GM12878 (cell line): ENCODE measurements around the gene CINP.

Experiments
- BRCA1 ChIP-seq: IDR thresholded peaks from 2 replicates; pipeline ENCODE4 v1.6.1; 2011; ENCODE audit warnings: low read depth, low read length, improper control_type of control experiment
- CTCF ChIP-seq, 3 experiments: IDR thresholded peaks in 2 of 3; conservative IDR thresholded peaks in 1 of 3; 2 replicates each; pipeline ENCODE4 v1.5.1; 2011; ENCODE audit warnings: low read depth in 3 of 3, low read length in 3 of 3, mild to moderate bottlenecking in 3 of 3, control low read depth in 2 of 3, moderate library complexity in 2 of 3, inconsistent platforms in 1 of 3, mixed read lengths in 1 of 3; ENCODE audit not compliant: control insufficient read depth in 2 of 3, insufficient read depth in 1 of 3; ENCODE audit errors: extremely low read depth in 1 of 3
- FOXM1 ChIP-seq: IDR thresholded peaks from 2 replicates; pipeline ENCODE4 v1.6.1; 2012; ENCODE audit warnings: low read depth, mild to moderate bottlenecking, inconsistent platforms, low read length, moderate library complexity
- GABPA ChIP-seq: IDR thresholded peaks from 2 replicates; pipeline ENCODE4 v1.6.1; 2014; ENCODE audit warnings: antibody characterized with exemption, low read depth, mild to moderate bottlenecking, inconsistent platforms
- HCFC1 ChIP-seq: fragments of 150-350 bp; IDR thresholded peaks from 2 replicates; pipeline ENCODE4 v1.6.1; 2014; ENCODE audit warnings: low read length
- TCF7 ChIP-seq: IDR thresholded peaks from 2 replicates; pipeline ENCODE4 v1.6.1; 2014; ENCODE audit warnings: antibody characterized with exemption, borderline replicate concordance

GRCh38 chr14:102342238-102342637 is 20.5 kb downstream of the CINP start:
- TF ChIP-seq HCFC1 (no peak), CTCF (IDR thresholded peaks at IDR 0.05 in 2 of 3, conservative IDR thresholded peaks at IDR 0.05 in 1 of 3; ENCODE audit: control insufficient read depth in 2 of 3, extremely low read depth in 1 of 3, insufficient read depth in 1 of 3, low read depth in 3 of 3, low read length in 3 of 3) (no peak), TCF7 (no peak), BRCA1 (no peak), FOXM1 (no peak), GABPA (no peak)
